ENCODE measurements around the gene PRICKLE2. TPM values are rescaled to one million over a fixed set of nuclear protein-coding genes. Genes with fewer than 3 reads are reported as not detected.

The PRICKLE2 gene
- total RNA-seq, 1 experiment from 2014 or later, result 0.26 TPM

- BruUV-seq (replicated peaks), result no TSS peak
- ChIA-PET CTCF (no interaction called here), POLR2A (no interaction called here)
- Histone ChIP-seq H3K4me3 (ENCODE audit: low read depth in 2 of 2, low read length in 2 of 2) (no peak overlapping the region), H3K27ac (ENCODE audit: low read length) (no peak overlapping the region), H3K36me3 (ENCODE audit: control insufficient read depth, insufficient read depth, low read length) (no peaks in the 10 kb centered on the region), H3K9me3 (ENCODE audit: control insufficient read depth, insufficient read depth, low read depth, low read length) (no peaks in the 10 kb centered on the region), H3K27me3 (ENCODE audit: control insufficient read depth, insufficient read depth, low read length) (no peaks in the 10 kb centered on the region), H3K4me1 (ENCODE audit: control insufficient read depth, insufficient read depth, low read length) (no peaks in the 10 kb centered on the region)
- DNase-seq (ENCODE audit: low read depth, low spot score), result no peak
- intact Hi-C loops (cut with micrococcal nuclease; ENCODE audit: unreplicated experiment), result no loop called here
- no peak for ATAC-seq
- TF ChIP-seq SIN3A (IDR thresholded peaks at IDR 0.05; ENCODE audit: borderline replicate concordance, insufficient read depth, low read depth, low read length) (no peak), POLR2AphosphoS5 (IDR thresholded peaks at IDR 0.05; ENCODE audit: low read depth, low read length) (no peak), TCF7L2 (IDR thresholded peaks at IDR 0.05; ENCODE audit: low read depth, low read length) (no peak)
- TF ChIP-seq, protein P1, sequence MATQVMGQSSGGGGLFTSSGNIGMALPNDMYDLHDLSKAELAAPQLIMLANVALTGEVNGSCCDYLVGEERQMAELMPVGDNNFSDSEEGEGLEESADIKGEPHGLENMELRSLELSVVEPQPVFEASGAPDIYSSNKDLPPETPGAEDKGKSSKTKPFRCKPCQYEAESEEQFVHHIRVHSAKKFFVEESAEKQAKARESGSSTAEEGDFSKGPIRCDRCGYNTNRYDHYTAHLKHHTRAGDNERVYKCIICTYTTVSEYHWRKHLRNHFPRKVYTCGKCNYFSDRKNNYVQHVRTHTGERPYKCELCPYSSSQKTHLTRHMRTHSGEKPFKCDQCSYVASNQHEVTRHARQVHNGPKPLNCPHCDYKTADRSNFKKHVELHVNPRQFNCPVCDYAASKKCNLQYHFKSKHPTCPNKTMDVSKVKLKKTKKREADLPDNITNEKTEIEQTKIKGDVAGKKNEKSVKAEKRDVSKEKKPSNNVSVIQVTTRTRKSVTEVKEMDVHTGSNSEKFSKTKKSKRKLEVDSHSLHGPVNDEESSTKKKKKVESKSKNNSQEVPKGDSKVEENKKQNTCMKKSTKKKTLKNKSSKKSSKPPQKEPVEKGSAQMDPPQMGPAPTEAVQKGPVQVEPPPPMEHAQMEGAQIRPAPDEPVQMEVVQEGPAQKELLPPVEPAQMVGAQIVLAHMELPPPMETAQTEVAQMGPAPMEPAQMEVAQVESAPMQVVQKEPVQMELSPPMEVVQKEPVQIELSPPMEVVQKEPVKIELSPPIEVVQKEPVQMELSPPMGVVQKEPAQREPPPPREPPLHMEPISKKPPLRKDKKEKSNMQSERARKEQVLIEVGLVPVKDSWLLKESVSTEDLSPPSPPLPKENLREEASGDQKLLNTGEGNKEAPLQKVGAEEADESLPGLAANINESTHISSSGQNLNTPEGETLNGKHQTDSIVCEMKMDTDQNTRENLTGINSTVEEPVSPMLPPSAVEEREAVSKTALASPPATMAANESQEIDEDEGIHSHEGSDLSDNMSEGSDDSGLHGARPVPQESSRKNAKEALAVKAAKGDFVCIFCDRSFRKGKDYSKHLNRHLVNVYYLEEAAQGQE (IDR thresholded peaks at IDR 0.05; ENCODE audit: insufficient read depth in 1 of 2, low read depth in 2 of 2, low read length in 1 of 2), result no peak
- TF ChIP-seq, protein P2, sequence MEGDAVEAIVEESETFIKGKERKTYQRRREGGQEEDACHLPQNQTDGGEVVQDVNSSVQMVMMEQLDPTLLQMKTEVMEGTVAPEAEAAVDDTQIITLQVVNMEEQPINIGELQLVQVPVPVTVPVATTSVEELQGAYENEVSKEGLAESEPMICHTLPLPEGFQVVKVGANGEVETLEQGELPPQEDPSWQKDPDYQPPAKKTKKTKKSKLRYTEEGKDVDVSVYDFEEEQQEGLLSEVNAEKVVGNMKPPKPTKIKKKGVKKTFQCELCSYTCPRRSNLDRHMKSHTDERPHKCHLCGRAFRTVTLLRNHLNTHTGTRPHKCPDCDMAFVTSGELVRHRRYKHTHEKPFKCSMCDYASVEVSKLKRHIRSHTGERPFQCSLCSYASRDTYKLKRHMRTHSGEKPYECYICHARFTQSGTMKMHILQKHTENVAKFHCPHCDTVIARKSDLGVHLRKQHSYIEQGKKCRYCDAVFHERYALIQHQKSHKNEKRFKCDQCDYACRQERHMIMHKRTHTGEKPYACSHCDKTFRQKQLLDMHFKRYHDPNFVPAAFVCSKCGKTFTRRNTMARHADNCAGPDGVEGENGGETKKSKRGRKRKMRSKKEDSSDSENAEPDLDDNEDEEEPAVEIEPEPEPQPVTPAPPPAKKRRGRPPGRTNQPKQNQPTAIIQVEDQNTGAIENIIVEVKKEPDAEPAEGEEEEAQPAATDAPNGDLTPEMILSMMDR (IDR thresholded peaks at IDR 0.05), result no peak
- in situ Hi-C loops (cut with HindIII; ENCODE audit: low pct_unique_long_range_greater_than_20kb, low sequenced_read_pairs), result no loop called here
Measured at GRCh38 chr3:64134882-64135281, 90.4 kb downstream of the PRICKLE2 start.

DNA sequence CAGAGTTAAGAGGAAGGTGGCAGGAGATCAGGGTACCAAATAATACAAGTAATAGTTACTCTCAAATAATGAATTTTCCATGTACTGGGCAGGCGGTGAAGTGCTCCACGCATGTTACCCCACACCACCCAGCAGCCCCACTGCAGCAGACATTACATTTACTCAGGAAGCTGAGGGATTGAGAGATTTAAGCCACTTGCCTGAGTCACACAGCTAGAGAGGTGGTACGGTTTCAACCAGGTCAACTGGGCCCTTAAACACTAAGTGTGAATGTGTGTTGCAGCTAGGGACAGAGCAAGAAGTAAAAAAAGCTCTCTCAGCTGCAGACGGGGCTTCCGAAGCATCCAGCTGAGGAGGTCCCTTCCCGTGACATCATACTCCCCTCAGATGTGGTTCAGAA is 91.3 kb downstream of the PRICKLE2 start:
- no peak for ATAC-seq
- POLR2A ChIA-PET, result no interaction called here
- CTCF ChIA-PET, result no interaction called here

More for the DNA sequence above, 91.3 kb downstream of the PRICKLE2 start:
- in situ Hi-C loops (cut with HindIII; ENCODE audit: low pct_unique_long_range_greater_than_20kb, low sequenced_read_pairs), result no loop called here
- intact Hi-C loops (cut with micrococcal nuclease; ENCODE audit: unreplicated experiment), result no loop called here
- Histone ChIP-seq H3K4me3 (ENCODE audit: low read depth in 2 of 2, low read length in 2 of 2) (no peak overlapping the region), H3K27me3 (ENCODE audit: control insufficient read depth, insufficient read depth, low read length) (no peaks in the 10 kb centered on the region), H3K9me3 (ENCODE audit: control insufficient read depth, insufficient read depth, low read depth, low read length) (no peaks in the 10 kb centered on the region), H3K27ac (ENCODE audit: low read length) (no peak overlapping the region), H3K36me3 (ENCODE audit: control insufficient read depth, insufficient read depth, low read length) (no peaks in the 10 kb centered on the region), H3K4me1 (ENCODE audit: control insufficient read depth, insufficient read depth, low read length) (no peaks in the 10 kb centered on the region)
- BruUV-seq (replicated peaks), result no TSS peak
- DNase-seq (ENCODE audit: low read depth, low spot score), result no peak
- TF ChIP-seq, protein P1 (IDR thresholded peaks at IDR 0.05; ENCODE audit: insufficient read depth in 1 of 2, low read depth in 2 of 2, low read length in 1 of 2), result no peak
- TF ChIP-seq TCF7L2 (IDR thresholded peaks at IDR 0.05; ENCODE audit: low read depth, low read length), result no peak
- no peak for TF ChIP-seq POLR2AphosphoS5 (IDR thresholded peaks at IDR 0.05; ENCODE audit: low read depth, low read length)
- TF ChIP-seq, protein P2 (IDR thresholded peaks at IDR 0.05), result no peak
- no peak for TF ChIP-seq SIN3A (IDR thresholded peaks at IDR 0.05; ENCODE audit: borderline replicate concordance, insufficient read depth, low read depth, low read length)
